ENCODE measurements around the gene SFN.
"Not testable (repeated sequence)": the region's sequence is repeated elsewhere in the genome, so short reads cannot be mapped to it uniquely, and the experiment has no call there.

The SFN gene

DNA sequence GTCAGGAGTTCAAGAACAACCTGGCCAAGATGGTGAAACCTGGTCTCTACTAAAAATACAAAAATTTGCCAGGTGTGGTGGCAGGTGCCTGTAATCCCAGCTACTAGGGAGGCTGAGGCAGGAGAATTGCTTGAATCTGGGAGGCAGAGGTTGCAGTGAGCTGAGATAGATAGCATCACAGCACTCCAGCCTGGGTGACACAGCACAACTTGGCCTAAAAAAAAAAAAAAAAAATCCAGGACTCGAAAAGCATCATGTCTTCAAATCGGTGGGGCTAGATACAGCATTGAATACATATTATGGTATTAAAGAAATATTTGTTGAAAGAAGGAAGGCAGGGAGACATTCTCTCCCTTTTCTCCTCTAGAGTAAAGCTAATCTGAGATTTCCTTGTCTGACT is 10.1 kb downstream of the SFN start:
- DNase-seq (ENCODE audit: low read depth) = not testable (repeated sequence)

DNA sequence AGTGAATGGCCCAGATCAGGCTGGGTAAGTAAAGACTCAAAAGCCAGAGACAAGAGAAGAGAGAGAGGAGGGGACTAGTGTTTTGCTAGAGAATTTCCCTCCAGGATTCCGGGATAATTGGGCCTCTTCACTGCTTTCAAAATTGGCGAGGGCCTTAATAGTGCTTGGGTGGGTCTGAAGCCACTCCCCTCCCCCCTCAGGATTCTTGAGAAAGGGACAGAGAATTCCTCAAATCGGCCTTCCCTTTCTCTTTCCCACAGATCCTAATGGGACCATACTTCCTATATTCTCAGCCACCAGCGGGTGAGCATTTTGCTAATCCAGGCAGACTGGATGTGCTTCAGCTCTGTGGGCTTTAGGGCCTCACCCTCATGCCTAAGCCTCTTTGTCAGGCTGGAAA is 11.9 kb downstream of the SFN start:
- DNase-seq (ENCODE audit: low read depth) = no peak

DNA sequence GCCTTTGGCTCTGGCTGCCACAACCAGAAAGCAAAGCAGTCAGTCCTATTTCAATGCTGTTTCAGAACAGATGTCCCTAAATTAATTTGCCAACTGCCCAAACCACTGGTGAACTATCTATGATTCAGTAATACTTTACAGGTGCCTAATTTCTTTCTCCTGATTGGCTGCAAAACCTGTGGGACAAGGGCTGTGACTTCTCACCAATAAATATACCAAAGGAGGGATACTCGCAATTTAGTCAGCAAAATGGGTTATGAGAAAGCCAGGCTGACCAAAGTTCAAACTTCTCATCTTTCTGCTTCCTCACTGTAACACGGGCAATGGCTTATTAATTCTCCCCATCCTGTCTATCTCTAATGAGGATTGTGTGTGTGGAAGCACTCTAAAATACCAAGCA is 14.4 kb downstream of the SFN start:
- DNase-seq (ENCODE audit: low read depth) = no peak

DNA sequence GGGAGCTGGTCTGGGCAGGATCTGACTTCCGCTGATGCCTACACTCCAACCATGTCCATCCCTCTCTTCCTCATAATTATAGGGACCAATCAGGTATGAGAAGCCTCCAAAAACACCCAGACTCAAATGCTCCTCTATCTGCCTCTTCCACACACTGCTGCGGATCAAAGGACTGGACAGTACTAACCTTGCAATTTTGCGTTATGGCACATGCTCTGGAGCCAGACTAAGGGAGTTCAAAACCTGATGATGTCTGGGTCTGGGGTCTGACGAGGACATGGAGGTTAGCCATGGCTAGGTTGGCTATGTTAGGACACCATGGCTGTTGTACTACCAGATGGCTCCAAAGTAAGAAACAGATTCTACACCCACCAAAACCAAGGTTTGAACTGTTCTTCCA is 16.8 kb downstream of the SFN start:
- DNase-seq (ENCODE audit: low read depth) = no peak

DNA sequence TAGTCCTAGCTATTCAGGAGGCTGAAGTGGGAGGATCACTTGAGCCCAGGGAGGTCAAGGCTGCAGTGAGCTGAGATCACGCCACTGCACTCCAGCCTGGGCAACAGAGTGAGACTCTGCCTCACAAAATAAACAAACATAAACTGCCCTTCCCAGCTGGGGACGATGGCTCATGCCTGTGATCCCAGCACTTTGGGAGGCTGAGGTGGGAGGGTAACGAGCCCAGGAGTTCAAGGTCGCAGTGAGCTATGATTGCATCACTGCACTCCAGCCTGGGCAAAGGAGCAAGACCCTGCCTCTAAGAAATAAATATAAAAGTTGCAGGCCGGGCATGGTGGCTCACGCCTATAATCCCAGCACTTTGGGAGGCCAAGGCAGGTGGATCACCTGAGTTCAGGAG is 18.7 kb downstream of the SFN start:
- DNase-seq (ENCODE audit: low read depth) = not testable (repeated sequence)

DNA sequence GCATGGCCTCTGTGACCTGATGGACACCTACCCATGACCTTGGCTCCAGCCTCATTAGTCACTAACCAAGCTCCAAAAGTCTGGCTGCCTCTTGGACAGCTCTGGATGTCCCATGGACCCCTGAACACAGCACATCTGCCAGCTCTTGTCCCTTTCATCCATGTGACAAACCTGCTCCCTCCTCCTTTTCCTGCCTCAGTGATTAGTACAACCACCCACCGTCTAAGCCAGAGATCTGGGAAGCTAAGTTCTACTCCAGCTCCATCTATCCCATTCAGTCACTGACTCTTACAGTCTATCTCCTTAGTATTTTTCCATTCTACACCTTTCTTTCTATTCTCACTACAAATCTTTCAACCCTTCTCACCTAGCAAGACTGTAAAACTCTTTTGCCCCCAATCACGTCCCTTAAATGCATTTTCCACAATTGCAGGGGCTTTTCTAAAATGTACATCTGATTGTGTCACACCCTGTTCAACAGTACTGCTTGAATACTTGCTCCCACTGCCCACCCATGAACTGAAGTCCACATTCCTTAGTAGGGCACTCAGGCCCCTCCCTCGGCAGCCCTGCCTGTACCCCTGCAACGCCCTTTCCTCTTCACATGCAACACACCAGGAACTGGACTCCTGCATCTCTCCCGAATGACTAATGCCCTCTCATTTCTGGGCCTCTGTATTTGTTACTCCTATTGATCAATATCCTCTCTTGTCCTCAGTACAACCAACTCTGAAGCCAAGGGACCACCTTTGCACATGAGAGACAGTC is 19.9 kb downstream of the SFN start:
- DNase-seq (ENCODE audit: low read depth) = no peak

DNA sequence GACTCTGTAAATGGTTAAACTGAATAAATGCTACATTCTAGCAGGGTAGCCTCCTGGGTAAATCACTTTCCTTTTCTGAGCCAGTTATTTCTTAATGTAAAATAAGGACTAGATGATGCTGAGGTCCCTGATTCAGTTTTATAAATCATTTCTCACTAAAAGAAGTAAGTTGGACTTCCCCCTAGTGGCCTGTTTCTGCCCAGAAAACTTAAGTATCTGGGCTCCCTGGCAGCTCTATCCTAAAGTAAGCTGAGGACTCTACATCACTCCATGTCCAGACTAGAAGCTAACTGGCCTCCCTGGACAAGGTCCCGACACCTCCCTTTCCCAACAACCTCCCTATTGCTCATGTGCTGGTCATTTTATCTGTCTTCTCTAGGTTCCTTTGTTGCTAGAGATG is 24.2 kb downstream of the SFN start:
- DNase-seq (ENCODE audit: low read depth) = no peak

DNA sequence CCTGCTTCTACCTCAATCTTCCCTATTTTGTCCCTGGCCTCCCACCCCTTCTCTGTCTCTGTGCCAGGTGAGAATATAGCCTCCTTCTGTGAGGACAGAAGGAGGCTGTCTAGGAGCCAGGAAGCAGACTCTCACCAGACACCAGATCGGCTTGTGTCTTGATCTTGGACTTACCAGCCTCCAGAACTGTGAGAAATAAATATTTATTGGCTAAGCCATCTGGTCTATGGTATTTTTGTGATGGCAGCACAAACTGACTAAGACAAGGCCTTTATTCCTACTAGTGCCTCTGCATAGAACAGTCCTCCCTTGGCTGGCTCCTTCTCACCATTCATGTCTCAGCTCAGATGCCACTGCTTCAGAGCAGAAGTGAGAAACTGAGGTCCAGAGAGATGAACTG is 25.3 kb downstream of the SFN start:
- DNase-seq (ENCODE audit: low read depth) = no peak

DNA sequence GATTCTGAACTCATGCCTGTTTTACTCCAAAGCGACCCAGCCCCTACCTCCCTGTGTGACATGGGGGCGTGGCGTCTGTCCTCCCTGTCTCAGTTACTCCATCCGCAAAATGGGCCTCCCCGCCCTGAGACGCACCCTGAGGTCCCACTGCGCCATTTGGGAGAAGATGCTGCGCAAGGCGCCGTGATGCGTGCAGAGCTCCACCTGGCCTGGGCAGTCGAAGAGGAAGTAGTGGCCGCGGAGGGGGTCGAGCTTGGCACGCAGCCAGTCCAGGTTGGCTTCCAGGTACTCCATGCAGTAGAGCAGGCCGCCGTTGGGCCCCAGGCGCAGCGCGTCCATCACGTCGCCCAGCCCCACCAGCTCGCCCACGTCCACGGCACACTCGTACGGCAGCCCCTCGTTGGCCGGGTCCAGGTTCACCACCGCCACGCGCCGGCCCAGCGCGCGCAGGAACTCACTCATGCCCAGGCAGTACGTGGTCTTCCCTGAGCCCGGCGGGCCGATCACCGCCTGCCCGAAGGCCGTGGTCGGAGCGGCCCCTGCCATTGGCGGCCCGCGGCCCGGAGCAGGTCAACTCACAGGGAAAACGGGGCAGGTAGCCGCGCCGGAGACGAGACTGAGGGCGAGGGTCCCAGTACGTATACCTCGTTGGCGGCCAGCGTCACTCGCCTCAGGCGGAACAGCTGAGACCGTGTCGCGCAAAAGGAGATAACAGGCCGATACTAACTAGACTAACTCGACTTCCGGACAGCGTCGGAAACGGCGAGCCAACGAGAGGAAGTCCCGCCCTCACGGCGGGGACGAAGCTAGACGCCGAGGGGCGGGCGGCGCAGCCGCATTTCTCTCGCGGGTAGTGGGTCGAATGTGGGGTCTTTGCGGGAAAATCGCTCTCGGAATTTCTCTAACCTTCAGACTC is 26.9 kb downstream of the SFN start, which contains the start of gene GPN2:
TSS of gene GPN2 (minus strand) at position 733 of the 916 bp plus-strand sequence. CDS start at position 546, 187 bp downstream.
- peak; percentile 54 for DNase-seq (ENCODE audit: low read depth)

DNA sequence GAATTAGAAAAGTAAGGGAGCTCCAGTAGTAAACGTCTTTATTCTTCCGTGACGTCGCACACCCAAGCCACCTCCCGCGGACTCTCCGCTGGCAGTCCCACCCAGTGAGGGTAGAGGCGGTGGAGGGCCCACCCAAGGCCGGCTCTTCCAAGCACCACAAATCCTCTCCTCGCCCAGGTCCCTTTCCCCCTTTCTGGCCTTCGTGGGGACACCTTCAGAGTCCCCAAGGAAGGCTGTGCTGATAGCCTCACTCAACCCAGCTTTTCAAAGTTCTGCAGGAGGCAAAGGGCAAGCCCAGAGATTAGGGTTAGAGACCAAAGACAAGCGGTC is 27.5 kb downstream of the SFN start:
- no peak for DNase-seq (ENCODE audit: low read depth)

DNA sequence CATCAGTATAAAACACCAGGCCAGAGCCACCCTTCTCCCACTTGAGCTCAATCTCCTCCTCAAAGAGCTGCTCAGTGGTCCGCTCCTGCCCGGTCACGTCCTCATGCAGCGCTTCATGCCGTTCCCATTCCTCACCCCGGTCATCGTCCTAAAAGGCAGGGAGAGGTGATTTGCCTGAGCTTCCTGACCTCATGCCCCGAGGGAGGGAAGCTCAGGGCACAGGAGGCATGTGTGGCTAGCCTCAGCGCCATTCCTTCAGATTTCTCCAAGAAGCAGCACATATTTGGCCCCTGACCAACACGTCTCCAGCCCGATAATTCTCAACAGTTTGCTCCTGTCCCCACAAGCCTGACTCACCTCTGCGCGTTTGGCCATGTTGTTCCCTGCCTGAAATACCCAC is 31.3 kb downstream of the SFN start:
- no peak for DNase-seq (ENCODE audit: low read depth)

DNA sequence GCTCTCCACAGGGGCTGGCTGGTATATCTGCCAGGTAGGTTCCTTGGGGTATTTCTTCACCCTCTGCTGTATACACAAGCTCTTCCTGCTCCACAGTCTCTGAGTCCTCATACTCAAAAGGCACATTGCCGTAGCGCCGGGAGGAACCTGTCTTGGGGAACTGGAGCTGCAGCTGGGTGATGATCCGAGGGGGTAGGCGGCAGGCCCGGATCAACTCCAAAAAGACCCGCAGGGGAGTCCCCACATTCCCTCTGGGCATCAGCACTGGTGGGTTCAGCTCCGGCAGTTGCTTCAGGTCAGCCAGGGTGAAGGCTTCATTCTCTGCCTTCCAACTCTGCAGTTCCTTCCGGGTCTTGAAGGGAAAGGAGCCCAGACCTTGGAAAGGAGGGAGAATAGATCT is 34.4 kb downstream of the SFN start:
- DNase-seq (ENCODE audit: low read depth) = no peak

DNA sequence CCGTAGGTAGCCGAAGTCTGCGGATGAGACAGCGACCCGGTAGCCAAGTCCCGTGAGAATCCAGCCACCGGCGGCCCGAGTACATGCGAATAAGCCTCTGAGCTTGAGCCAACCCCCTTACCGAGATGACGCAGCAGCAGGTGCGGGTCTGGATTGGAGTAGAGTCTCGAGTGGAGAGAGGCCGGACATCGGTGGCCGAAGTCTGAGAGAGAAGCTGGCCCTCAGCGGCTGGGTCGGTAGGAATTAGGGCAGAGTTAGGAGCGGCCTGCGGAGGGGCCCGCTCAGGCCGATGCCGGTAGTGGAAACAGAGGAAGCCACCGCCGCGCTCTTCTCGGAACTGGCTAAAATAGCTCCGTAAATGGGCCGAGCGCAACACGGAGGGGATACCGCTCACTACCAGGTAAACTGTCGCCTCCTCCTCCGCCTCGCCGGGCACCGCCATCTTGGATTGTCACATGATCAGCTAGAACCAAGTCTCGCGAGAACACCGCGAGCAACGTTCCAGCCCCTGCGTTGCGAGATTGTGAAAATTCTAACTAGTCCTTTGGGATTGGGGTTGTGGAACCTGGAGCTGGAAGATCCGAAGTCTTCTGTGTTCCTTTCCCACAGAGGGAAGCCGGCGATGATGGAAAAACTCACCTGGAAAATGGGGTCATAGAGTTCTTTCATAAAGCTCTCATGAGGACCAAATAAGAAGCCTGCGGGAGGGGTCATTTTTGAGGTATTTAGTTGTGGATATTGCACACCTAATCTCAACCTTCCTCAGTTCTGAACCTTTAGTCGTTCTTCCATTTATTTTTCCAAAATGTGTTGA is 37.3 kb downstream of the SFN start, which contains the start of gene GPATCH3:
TSS of gene GPATCH3 (minus strand) at position 467 of the 814 bp plus-strand sequence. CDS start at position 442, 25 bp downstream.
- peak; percentile 68 for DNase-seq (ENCODE audit: low read depth)

DNA sequence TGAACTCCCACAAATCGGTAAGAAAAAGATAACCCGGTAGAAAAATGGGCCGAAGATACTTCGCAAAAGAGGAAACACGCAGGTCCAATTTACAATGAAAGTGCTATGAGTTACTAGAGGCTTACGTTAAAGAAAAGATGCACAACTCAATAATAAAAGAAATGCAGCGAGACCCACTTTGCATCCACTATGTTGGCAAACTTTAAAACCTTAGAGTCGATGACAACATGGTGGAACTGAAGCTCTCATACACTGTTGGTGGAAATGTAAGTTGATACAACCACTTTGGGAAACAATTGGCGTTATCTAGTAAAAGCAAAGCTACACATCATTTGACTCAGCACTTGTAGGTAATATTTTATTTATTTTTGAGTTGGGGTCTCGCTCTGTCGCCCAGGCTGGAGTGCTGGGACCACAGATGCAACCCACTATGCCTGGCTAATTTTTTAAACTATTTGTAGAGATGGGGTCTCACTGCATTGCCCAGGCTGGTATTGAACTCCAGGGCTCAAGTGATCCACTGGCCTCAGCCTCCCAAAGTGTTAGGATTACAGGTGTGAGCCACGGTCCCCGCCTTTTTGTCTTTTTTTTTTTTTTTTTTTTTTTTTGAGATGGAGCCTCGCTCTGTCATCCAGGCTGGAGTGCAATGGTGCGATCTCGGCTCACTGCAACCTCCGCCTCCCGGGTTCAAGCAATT is 38.0 kb downstream of the SFN start:
- no peak for DNase-seq (ENCODE audit: low read depth)

DNA sequence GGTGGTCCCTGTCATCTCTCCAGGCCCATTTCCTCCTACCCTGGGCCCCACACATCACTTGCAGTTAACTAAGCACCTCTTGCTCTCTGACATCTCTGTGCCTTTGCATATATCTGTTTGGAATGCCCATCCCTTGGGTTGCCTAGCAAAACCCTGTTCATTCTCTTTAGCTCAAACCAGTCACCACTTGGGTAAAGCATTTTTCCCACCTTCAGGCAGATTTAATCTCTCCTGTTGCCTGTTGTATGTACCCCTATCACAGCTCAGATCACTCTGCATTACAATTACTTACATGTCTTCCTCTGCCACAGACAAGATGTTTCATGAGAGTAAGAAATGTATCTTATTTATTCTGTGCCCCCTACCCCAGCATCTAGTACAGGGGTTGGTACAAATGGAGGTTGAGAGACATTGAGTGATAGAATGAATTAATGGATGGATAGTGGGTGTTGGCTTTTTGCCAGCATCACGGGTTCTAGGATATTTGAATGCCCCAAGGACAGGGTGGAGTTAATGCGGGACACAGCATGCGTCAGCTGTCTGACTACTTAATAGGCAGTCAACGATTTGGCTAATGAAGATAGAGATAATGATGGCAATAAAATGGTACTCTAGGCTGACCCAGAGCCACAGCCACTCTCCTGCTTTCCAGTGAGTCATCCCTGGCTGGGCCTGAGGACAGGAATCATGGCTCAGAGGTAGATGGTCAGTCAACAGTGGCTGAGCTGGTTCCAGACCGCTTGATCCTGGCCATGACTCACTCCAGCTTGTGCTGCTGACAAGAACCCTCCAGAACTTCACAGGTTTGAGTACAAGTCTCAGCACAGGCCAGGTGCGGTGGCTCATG is 44.3 kb downstream of the SFN start:
- DNase-seq (ENCODE audit: low read depth) = no peak

DNA sequence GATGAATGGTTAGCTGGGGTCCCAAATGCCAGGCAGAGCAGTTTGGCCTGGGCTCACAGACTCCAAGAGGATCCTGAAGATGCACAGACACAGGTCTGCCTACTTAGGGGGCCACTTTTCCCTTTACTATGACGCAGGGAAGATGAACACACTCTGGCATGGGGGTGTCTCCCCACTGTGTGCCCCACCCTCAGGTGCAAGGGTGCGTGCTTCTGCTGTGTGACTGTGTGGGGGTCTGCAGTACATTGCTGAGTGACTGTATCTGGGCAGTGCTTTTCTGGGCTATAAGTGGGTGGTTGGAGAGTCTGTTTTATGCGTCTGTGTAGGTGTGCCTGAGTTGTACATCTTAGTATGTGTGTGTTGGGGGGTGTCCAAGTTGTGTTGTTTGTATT is 47.0 kb downstream of the SFN start:
- DNase-seq (ENCODE audit: low read depth) = no peak

DNA sequence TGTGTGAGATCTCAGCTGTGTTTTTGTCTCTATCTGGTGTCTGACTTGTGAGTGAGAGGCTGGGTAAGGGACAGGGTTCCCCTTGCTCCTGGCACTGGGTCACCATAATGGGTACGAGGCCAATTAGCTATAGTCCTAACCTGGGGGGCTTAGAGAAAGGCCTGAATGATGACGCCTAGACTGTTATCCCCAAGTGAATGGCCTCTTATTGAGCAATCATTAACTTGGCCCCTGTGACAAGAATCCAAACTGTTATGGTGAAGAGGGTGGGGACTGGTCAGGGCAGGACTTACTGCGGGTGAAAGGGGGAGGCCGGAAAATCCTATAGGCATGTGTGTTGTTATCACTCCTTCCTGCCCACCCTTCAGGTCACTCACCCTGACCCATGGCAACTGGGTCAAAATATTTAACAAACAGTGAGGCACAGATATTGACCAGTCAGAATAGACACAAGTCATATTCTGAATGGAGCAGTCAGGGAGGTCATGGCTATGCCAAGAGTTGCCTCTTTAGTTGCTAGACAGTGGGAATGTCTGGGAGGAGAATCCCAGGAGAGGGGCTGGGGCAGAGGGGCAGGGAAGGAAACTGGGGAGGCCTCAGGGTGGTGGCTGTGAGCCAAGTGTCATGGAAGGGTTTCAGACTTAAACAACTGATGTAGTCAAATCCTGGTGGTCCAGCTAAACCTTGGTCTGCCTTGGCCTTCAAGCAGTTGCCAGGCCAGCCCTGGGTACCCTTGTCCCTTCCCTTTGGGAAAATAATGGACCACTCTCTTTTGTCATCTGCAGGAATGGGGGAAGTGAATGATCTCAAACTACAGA is 47.6 kb downstream of the SFN start:
- no peak for DNase-seq (ENCODE audit: low read depth)

DNA sequence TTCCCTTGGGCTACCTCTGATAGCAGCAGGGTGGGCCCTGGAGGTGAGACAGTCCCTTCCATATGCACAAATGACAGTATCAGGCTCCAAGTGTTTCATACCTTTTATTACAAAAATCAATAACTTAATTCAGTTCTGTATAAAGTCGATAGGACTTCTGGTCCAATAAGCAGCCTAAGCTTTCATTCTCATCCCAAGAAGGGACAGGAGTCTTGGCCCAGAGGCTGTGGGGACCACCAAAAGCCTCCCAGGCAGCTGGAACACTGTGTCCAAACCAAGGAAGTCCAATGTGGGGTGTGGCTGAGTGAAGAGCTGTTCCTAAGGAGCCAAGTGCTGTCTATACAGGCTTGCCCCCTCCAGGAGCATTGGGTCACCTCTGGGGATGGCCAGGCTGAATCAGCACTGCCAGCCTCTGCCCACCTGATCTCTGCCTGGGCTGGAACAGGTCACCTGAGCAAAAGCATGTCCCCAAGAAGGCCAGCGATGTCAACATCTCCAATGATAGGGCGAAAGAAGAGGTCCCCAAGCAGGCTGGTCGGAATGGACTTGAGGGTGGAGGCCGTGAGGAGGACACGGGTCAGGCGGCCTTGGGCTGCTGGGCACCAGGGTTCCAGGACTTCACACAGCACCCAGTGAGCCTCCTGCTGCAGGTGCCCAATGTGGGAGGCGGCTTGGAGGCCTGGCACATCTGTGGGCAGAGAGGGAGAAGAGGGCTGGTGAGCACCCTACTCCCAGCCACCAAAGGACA is 48.6 kb downstream of the SFN start:
- DNase-seq (ENCODE audit: low read depth) = no peak

DNA sequence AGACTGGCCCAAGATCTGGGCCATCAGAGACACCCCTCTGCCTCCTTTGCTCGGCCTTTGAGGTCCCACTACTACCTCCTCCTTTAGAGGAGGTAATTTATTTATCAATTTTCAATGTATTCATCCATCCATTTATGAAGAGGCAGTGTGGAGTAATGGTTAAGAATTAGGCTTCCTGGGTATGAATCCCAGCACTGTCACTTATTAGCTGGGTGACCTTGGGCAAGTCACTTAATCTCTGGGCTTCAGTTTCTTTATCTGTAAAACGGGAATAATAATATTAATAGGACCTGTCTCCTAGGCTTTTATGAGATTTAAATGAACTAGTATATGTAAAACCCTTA is 49.2 kb downstream of the SFN start:
- no peak for DNase-seq (ENCODE audit: low read depth)

Data from stimulated activated CD8-positive, alpha-beta memory T cell treated with anti-CD3 and anti-CD28 coated beads, Interleukin-15, amount 100 ng/mL, for 24 hours (primary cell).